GM11168 (cell line): Measurements from ENCODE around the gene CFAP298.
"Not testable (repeated sequence)": the region's sequence is repeated elsewhere in the genome, so short reads cannot be mapped to it uniquely, and the experiment has no call there.

Experiments used
- in situ Hi-C: fragments of 300-500 bp; cut with MboI; formaldehyde crosslinking; loops from one replicate; pipeline ENCODE4 v1.12.0; 2022; ENCODE audit warnings: low sequenced_read_pairs; ENCODE audit not compliant: unreplicated experiment

CFAP298 gene

DNA sequence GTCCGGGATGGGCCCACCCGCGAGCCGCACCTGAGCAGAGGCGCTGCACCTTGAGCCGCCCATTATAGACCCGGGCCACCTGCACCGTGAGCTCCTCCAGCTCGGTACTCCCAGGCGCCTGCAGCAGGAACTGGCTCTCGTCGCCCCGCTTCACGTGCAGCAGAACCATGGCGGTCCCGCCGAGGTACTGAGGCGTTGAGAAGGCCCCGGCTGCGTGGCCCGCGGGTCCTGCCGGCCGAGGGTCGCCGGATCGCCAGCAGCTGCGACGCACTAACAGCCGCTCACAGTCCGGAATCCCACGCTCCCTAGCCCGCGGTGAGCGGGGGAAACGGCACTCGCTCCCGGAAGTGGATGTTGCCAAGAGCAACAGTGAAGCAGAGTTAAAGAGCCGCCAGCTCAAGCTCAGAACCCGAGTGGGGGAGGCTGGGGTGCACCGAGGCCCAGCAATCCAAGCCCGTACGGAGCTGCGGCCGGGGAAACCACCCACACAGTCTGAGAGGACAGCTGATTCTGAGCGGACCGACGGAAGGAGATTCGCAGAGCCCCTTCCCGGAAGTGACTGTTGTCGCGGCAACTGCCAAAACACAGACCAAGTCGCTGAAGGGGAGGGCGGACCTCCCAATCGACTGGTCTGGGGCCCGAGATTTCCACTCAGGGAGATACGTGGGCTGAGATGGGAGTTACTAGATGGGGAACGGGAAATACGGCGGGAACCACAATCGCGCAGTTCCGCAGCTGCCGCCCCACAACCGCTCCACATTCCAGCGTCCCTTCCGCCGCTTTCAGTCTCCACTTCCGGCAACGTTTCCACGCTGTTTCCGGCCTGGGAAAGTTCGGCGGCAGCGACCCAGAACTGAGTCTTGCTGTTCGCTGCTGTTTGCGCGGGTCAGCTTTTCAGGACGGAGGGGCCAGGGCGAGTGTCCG, at the start of gene CFAP298:
CFAP298 (minus strand) TSS at position 303 of the 924 bp plus-strand sequence; CDS start at position 169, 134 bp downstream.
- in situ Hi-C loops: no loop called here

DNA sequence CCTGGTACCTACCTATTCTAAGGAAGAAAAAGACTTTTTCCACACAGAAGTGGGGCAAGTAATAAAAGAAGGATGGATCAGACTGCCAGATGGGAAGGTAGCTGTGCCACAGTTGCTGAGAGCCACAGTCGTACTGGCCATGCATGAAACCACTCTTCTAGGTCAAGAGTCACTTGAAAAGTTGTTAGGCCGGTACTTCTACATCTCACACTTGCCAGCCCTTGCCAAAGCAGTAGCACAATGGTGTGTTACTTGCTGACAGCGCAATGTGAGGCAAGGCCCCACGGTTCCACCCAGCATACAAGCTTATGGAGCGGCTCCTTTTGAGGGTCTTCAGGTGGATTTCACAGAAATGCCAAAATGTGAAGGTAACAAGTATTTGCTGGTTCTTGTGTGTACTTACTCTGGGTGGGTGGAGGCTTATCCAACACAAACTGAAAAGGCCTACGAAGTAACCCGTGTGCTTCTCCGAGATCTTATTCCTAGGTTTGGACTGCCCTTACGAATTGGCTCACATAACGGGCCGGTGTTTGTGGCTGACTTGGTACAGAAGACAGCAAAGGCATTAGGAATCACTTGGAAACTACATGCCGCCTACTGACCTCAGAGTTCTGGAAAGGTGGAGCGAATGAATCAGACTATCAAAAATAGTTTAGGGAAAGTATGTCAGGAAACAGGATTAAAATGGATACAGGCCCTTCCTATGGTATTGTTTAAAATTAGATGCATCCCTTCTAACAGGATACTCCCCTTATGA, 49.0 kb upstream of the CFAP298 start:
- in situ Hi-C loops: loop anchor here (25.0 kb wide), 1 partner anchor 526 kb away; no protein-coding TSS in a partner anchor

- in situ Hi-C loops: loop anchor here (25.0 kb wide), 1 partner anchor 529 kb away; no protein-coding TSS in a partner anchor
Measured at GRCh38 chr21:32658524-32658923, 46.3 kb upstream of the CFAP298 start.

- in situ Hi-C loops: loop anchor here (25.0 kb wide), 1 partner anchor 534 kb away; no protein-coding TSS in a partner anchor
Measured at GRCh38 chr21:32653326-32653901, 41.2 kb upstream of the CFAP298 start.

DNA sequence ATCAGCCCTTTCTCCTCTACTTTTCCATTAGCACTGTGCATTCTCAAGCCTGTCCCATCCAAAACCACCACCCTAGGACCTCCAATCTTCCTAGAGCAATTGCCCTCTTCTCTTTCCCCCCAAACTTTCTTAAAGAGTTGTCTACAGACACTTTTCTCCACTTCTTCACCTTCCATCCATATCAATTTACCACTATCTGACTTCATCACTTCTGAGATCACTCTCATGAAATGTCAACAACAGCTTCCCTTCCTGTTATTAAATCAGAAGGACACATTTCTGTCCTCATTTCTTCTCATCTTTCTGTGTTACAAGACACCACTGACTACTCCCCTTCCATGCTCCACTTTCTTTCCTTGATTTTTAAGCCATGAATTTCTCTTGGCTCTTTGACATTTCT, 36.0 kb upstream of the CFAP298 start:
- in situ Hi-C loops: no loop called here

DNA sequence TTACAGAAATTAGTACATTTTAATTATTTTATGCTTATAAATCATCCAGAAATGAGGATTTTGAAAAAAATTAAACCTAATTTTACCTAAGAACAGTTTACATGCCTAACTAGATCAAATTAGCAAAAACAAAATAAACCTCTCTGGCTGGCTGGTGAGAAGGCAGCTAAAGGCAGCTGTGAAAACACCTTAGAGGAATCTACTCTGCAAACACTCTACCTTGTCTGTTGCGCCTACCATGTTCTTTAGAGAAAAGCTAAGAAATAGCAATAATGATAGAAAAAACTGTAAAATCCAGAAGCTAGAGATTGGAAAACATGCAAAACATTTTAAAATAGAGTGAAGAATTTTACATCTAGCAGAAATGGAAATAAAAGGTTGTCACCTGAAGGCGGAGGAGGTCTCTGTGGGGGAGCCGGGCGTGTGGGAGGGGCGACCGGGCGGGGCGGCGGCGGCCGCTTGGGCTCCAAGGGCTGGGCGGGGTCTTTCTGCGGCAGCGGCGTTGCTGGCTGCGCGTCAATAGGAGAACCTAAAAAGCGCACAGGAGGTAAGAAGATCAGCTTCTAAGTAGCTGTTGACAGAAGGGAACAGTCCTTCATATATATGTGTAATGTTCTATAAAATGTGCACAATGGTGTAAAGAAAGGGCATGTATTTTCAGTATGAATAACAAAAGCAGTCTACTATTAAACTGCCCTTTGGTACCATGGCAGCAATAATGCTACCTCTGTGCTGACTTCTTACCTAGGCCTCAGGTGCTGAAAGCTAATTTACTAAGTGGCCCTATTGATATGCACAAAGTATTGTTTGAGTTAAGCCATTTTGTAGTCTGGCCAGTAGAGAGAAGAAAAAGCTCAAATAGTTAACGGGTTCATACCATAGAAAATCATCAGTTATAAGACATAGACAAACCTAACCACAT, 33.3 kb upstream of the CFAP298 start:
- in situ Hi-C loops: no loop called here

DNA sequence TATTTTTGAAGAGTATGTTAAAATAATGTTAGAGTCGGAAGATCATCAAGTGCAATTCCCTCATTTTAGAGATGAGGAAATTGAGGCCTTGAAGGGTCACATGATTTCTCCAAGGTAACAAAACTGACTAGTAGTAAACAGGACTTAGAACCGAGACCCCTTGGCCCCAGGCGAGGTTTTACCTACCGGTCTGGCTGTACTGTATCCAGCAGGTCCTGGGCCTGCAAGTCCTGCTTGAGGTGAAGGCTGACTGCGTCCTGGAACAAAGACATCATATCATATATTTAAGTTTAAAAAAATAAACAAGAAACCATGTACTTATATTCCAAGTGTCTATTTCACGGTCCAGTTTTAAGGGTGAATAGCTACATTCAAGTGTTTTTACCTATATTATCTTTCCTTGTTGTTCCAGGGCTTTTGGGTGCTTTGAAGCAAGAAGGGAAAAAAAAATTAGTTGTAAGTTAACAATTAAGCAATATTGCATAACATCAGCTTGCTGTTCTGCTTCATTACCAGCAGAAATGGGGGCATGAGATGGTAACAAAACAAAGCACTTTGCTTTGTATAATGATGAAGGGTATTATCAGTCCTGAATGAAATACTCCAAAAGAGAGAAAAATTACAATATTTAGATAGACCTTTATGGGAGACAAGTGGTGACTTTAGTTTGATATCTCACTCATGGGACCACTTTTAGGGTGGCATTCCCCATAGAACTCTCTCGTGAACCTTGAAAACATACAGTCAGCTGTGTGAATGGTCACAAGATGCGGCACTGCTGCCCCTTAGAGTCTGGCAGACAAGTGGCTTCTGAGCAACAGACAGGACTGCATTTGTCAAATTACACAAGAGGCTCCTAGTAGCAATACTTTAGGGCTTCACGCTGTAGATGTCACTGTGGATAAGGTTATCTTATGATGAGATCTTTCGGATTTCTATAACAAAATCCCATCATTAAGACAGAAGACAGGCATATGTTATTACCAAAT, 29.8 kb upstream of the CFAP298 start:
- in situ Hi-C loops: no loop called here

DNA sequence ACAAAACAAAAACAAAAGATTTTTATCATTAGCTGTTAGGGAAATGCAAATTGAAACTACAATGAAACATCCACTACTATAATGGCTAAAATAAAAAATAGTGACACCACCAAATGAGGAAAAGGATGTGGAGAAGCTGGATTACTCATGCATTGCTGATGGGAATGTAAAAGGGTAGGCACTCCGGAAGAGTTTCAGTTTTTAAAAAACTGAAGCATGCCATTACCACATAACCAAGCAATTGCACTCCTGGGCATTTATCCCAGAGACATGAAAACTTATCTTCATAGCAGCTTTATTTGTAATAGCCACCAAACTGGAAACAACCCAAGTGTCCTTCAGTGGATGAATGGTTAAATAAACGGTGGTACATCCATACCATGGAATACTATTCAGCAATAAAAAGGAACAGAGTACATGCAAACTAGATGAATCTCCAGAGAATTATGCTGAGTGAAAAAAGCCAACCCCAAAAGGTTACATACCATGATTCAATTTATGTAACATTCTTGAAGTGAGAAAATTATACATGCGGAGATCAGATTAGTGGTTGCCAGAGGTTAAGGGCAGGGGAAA, 14.5 kb upstream of the CFAP298 start:
- in situ Hi-C loops: no loop called here

DNA sequence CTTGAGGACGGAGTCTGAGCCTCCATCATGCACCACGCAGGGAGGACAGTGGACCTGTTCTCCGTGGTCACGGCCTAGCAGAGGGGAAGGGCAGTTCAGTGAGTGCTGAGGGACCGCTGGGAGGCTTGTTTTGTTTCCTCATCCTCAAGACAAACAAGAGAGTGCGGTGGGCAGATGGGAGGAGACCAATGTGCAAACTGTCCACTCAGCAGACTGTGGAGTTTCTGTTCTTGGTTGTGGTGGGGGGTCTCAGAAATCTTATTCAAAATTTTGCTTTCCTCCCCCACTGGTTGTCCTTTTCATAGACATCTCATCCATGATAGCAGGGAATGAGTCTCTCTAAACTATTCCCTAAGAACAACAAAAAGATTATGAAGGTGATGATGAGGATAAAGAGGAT, 6.0 kb upstream of the CFAP298 start:
- in situ Hi-C loops: not testable (repeated sequence)

- in situ Hi-C loops: no loop called here
Measured at GRCh38 chr21:32613436-32614043, 1.4 kb upstream of the CFAP298 start.

GRCh38 chr21:32612999-32613337, 791 bp upstream of the CFAP298 start:
- in situ Hi-C loops: no loop called here

DNA sequence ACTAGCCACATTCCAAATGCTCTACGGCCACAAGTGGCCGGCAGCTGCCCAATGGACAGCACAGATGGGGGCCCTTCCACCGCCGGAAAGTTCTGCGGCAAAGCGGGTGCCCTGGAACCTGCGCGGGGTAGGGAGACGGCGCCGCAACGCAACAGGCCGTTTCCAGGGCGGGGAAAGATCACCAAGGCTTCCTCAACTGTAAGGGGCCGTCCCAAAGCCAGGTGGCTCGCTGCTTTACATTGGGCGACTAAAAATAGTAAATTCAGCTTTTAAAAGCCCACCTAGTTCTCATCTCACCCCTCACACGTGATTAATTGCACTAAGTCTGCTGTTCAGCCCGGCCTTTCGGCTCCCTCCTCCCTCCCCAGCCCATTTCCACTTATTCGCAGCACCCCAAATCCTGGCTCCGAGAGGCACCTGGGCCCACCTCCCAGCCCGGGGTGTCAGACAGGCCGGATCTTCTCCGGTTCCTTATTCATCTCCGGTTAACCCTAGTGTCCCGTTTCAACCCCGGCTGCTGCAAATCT, 643 bp downstream of the CFAP298 start:
- in situ Hi-C loops: no loop called here

DNA sequence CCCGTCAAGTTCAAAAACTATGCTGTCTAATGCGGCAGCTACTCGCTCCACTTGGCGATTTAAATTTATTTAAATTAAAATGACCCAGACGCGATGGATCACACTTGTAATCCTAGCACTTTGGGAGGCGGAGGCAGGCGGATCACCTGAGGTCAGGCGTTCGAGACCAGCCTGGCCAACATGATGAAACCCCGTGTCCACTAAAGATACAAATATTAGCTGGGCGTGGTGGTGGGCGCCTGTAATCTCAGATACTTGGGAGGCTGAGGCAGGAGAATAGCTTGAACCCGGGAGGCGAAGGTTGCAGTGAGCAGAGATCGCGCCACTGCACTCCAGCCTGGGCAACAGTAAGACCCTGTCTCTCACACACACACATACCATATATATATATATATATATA, 1.2 kb downstream of the CFAP298 start:
- in situ Hi-C loops: not testable (repeated sequence)

DNA sequence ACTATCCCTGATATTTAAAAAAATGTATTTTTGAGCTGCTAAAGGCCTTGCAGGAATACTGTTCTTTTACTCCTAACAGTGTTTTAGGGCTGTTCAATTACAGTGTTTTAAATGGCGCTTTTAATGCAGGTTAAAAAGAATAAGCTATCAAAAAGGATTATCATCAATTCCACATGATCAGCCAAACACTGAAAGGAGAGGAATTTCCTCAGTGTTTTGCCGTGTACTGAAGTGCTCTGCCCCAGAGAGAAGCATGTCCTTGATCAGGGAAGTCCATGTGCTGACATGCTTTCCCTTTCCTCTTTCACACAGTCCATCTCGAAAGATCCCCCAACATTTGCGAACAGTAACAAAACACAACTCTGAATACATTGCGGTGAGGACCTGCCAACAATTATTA, 3.3 kb downstream of the CFAP298 start:
- in situ Hi-C loops: no loop called here

GRCh38 chr21:32605469-32605868, 6.7 kb downstream of the CFAP298 start:
- in situ Hi-C loops: no loop called here

DNA sequence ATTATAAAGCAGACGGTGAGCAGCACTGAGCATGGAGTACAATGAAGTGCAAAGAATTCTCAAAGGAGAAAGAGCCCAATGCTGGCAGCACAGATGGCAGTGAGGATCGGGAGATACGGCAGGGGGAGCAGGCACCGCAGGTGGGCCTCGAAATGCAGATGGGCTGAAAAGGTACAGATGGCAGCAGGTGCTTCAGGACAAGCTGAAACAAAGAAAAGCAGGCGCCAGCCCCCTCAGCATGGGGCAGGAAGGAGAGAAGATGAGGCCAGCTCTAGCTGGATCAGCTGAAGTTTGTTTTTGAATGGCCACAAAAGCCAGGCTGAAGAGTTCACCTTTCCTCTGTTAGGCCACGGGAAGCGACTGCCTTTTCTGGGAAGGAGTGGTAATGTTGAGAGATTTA, 7.7 kb downstream of the CFAP298 start:
- in situ Hi-C loops: no loop called here

- in situ Hi-C loops: no loop called here
Measured at GRCh38 chr21:32603131-32603530, 9.0 kb downstream of the CFAP298 start.

- in situ Hi-C loops: no loop called here
Measured at GRCh38 chr21:32602099-32602498, 10.1 kb downstream of the CFAP298 start.
